Vagina (tissue), 2 donors: Measurements from ENCODE around the gene ACOXL.

Experiments used
- POLR2A ChIP-seq, 2 donors: fragments of 450-650 bp; IDR thresholded peaks; one replicate each; pipeline ENCODE4 v1.6.1; 2017; ENCODE audit warnings: antibody characterized with exemption in 2 of 2, mild to moderate bottlenecking in 2 of 2, moderate library complexity in 2 of 2
- TF ChIP-seq, protein P1 (sequence below), 3 experiments: fragments of 450-650 bp in 2 of 3; fragments of 200-600 bp in 1 of 3; sonication (generic) in 1 of 3; IDR thresholded peaks; one replicate each; pipeline ENCODE4 v1.5.1; 2017 to 2019; ENCODE audit warnings: antibody characterized with exemption in 3 of 3, mild to moderate bottlenecking in 2 of 3, moderate library complexity in 2 of 3

DNA sequence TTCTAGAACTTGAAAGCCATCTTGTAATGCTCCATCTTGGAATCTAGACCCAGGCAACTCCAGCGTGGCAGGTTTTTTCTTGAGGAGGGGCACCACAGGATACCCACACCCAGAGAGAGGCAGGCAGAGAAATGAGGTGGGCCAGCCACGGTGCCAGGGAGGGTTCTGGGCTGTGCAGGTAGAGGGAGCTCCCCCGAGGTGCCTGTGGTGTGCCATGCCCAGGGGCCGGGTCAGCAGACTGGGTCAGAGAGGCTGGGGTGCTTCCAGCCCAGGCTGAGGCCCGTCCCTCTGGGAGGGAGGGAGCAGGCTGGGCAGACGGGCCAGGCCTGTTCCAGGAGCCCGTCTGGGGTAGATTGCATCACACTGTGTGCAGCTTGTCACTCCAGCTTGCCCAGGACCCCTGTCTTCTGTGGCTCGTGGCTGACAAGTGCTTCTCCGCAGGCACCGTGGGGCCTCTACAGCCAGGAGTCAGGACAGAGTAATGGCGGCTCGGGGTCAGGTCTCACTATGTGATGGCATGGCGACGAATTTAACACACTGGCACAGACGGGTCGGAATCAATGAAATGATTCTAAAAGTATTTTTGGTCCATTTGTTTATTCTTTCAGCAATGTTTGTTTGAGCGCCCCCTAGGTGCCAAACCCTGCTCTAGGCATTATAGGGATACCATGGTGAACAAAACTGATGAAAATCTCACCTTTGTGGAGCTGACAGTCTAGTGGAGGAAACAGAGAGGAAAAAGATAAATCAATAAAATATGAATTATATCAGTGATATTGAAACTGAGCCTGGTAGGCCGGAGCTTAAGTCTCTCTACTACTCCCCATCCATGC, 144.0 kb downstream of the ACOXL start:
- TF ChIP-seq, protein P1, sequence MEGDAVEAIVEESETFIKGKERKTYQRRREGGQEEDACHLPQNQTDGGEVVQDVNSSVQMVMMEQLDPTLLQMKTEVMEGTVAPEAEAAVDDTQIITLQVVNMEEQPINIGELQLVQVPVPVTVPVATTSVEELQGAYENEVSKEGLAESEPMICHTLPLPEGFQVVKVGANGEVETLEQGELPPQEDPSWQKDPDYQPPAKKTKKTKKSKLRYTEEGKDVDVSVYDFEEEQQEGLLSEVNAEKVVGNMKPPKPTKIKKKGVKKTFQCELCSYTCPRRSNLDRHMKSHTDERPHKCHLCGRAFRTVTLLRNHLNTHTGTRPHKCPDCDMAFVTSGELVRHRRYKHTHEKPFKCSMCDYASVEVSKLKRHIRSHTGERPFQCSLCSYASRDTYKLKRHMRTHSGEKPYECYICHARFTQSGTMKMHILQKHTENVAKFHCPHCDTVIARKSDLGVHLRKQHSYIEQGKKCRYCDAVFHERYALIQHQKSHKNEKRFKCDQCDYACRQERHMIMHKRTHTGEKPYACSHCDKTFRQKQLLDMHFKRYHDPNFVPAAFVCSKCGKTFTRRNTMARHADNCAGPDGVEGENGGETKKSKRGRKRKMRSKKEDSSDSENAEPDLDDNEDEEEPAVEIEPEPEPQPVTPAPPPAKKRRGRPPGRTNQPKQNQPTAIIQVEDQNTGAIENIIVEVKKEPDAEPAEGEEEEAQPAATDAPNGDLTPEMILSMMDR (IDR thresholded peaks at IDR 0.05) = no peak
- no peak for TF ChIP-seq POLR2A (IDR thresholded peaks at IDR 0.05)
